Fibroblast of lung (primary cell): ENCODE results near the gene OSTM1. TPM values are rescaled to one million over a fixed set of nuclear protein-coding genes. Genes with fewer than 3 reads are reported as not detected.
"Not testable (repeated sequence)": the region's sequence is repeated elsewhere in the genome, so short reads cannot be mapped to it uniquely, and the experiment has no call there.

ENCODE experiments used
- DNase-seq, 2 donors: peaks; one replicate each; pipeline versions ENCODE4 v3.0.0 to v3.0.0-alpha.2; 2010; ENCODE audit warnings: low read depth in 2 of 2
- H2AFZ ChIP-seq: 2 replicates; pipeline ENCODE4 v1.5.1; 2012; ENCODE audit warnings: low read length, control low read depth, inconsistent platforms
- H3K27ac ChIP-seq: 2 replicates; pipeline ENCODE4 v1.5.1; 2011; ENCODE audit warnings: low read length, control low read depth; ENCODE audit not compliant: insufficient read depth
- H3K27me3 ChIP-seq: 2 replicates; pipeline ENCODE4 v1.5.1; 2011; ENCODE audit warnings: mild to moderate bottlenecking, low read length; ENCODE audit not compliant: control insufficient read depth, insufficient read depth
- H3K36me3 ChIP-seq: 2 replicates; pipeline ENCODE4 v1.5.1; 2011; ENCODE audit warnings: low read length; ENCODE audit not compliant: control insufficient read depth, insufficient read depth
- H3K4me1 ChIP-seq: 2 replicates; pipeline ENCODE4 v1.5.1; 2011; ENCODE audit warnings: low read length; ENCODE audit not compliant: control insufficient read depth, insufficient read depth; ENCODE audit errors: extremely low read depth
- H3K4me2 ChIP-seq: 2 replicates; pipeline ENCODE4 v1.5.1; 2011; ENCODE audit warnings: low read length, control low read depth; ENCODE audit not compliant: insufficient read depth; ENCODE audit errors: extremely low read depth
- H3K4me3 ChIP-seq, 4 experiments: fragments of 200-600 bp in 1 of 4; sonication (generic) in 1 of 4; replicated peaks in 1 of 4; 2 replicates each; pipeline ENCODE4 v1.5.1; 2011 to 2016; ENCODE audit warnings: low read length in 4 of 4, low read depth in 3 of 4, mild to moderate bottlenecking in 3 of 4, control low read depth in 2 of 4, inconsistent platforms in 1 of 4, mixed read lengths in 1 of 4; ENCODE audit not compliant: insufficient read depth in 1 of 4; ENCODE audit errors: control extremely low read depth in 1 of 4
- H3K79me2 ChIP-seq: 2 replicates; pipeline ENCODE4 v1.5.1; 2012; ENCODE audit warnings: mild to moderate bottlenecking, low read length, inconsistent platforms; ENCODE audit not compliant: control insufficient read depth, insufficient read depth
- H3K9ac ChIP-seq: 2 replicates; pipeline ENCODE4 v1.5.1; 2011; ENCODE audit warnings: mild to moderate bottlenecking, low read length, control low read depth; ENCODE audit not compliant: insufficient read depth
- H3K9me3 ChIP-seq: 2 replicates; pipeline ENCODE4 v1.5.1; 2012; ENCODE audit warnings: low read depth, low read length; ENCODE audit not compliant: control insufficient read depth, insufficient read depth
- H4K20me1 ChIP-seq: 2 replicates; pipeline ENCODE4 v1.5.1; 2011; ENCODE audit warnings: low read length; ENCODE audit not compliant: control insufficient read depth, insufficient read depth; ENCODE audit errors: extremely low read depth
- CTCF ChIP-seq, 2 donors: IDR thresholded peaks in 1 of 2; conservative IDR thresholded peaks in 1 of 2; 1 replicate in 1 of 2; 2 replicates in 1 of 2; pipeline ENCODE4 v1.5.1; 2011 to 2012; ENCODE audit warnings: low read length in 2 of 2, control low read depth in 1 of 2, inconsistent platforms in 1 of 2, low read depth in 1 of 2, mild to moderate bottlenecking in 1 of 2
- EZH2 ChIP-seq: IDR thresholded peaks from 2 replicates; pipeline ENCODE4 v1.5.1; 2012; ENCODE audit warnings: low read length, control low read depth, mild to moderate bottlenecking; ENCODE audit errors: missing control alignments
- polyA plus RNA-seq, 2 donors: library from polyadenylated mRNA; depleted of rRNA in 1 of 2; stranded (reverse) in 1 of 2; unstranded in 1 of 2; fragments of >200 nt; gene quantifications; 2 replicates each; pipeline ENCODE4 v1.2.1, GENCODE V29; 2011 to 2012; ENCODE audit warnings: missing spikeins in 1 of 2
- total RNA-seq: library from RNA; depleted of rRNA; stranded (reverse); fragments of >200 nt; gene quantifications from 2 replicates; pipeline ENCODE4 v1.2.1, GENCODE V29; 2014

OSTM1 gene
- total and polyA plus RNA-seq, 2 donors (not counting 1 experiment from before 2014, with no cell fraction given) = 31.9 to 37.0 TPM

- H3K27me3 ChIP-seq = no peaks in the 10 kb centered on the region
- no peak overlapping the region for H2AFZ ChIP-seq
- no peaks in the 10 kb centered on the region for H3K79me2 ChIP-seq
- H3K9me3 ChIP-seq = no peaks in the 10 kb centered on the region
- no peaks in the 10 kb centered on the region for H3K4me1 ChIP-seq
- no peak overlapping the region for H3K4me2 ChIP-seq
- no peak for TF ChIP-seq EZH2
- H3K4me3 ChIP-seq = no peak overlapping the region
- H3K36me3 ChIP-seq = no peaks in the 10 kb centered on the region
- H4K20me1 ChIP-seq = no peaks in the 10 kb centered on the region
- no peak overlapping the region for H3K27ac ChIP-seq
- no peak overlapping the region for H3K9ac ChIP-seq
- DNase-seq = no peak
Observed at GRCh38 chr6:108027056-108027455, 47.5 kb downstream of the OSTM1 start.

- no peaks in the 10 kb centered on the region for H3K79me2 ChIP-seq
Observed at GRCh38 chr6:108024427-108025073, 50.0 kb downstream of the OSTM1 start.

GRCh38 chr6:108020472-108021116 lies 53.9 kb downstream of the OSTM1 start:
- Histone ChIP-seq H4K20me1 (no peaks in the 10 kb centered on the region), H3K9ac (no peak overlapping the region), H3K4me2 (no peak overlapping the region), H3K27ac (no peak overlapping the region), H3K79me2 (no peaks in the 10 kb centered on the region), H3K4me1 (no peaks in the 10 kb centered on the region), H3K9me3 (no peaks in the 10 kb centered on the region), H3K36me3 (no peaks in the 10 kb centered on the region), H3K27me3 (no peaks in the 10 kb centered on the region), H2AFZ (no peak overlapping the region), H3K4me3 (no peak overlapping the region)
- DNase-seq = no peak
- no peak for TF ChIP-seq CTCF (conservative IDR thresholded peaks at IDR 0.05 in 1 of 2, IDR thresholded peaks at IDR 0.05 in 1 of 2; ENCODE audit: low read depth in 1 of 2, low read length in 2 of 2)
- TF ChIP-seq EZH2 = no peak

More at GRCh38 chr6:108024427-108025073, 50.0 kb downstream of the OSTM1 start:
- no peak for DNase-seq
- H3K36me3 ChIP-seq = no peaks in the 10 kb centered on the region
- H3K27ac ChIP-seq = no peak overlapping the region
- no peaks in the 10 kb centered on the region for H3K9me3 ChIP-seq
- TF ChIP-seq EZH2 = no peak
- TF ChIP-seq CTCF (conservative IDR thresholded peaks at IDR 0.05 in 1 of 2, IDR thresholded peaks at IDR 0.05 in 1 of 2; ENCODE audit: low read depth in 1 of 2, low read length in 2 of 2) = no peak
- no peak overlapping the region for H3K4me2 ChIP-seq
- no peak overlapping the region for H2AFZ ChIP-seq
- H4K20me1 ChIP-seq = no peaks in the 10 kb centered on the region
- no peaks in the 10 kb centered on the region for H3K4me1 ChIP-seq
- H3K9ac ChIP-seq = no peak overlapping the region
- no peaks in the 10 kb centered on the region for H3K27me3 ChIP-seq
- H3K4me3 ChIP-seq = no peak overlapping the region

GRCh38 chr6:108016283-108016682 lies 58.3 kb downstream of the OSTM1 start:
- not testable (repeated sequence) for H3K27me3 ChIP-seq, H2AFZ ChIP-seq, H4K20me1 ChIP-seq

More at GRCh38 chr6:108016283-108016682, 58.3 kb downstream of the OSTM1 start:
- H3K4me2 ChIP-seq, H3K9me3 ChIP-seq, DNase-seq, H3K9ac ChIP-seq, H3K36me3 ChIP-seq, H3K79me2 ChIP-seq, H3K4me3 ChIP-seq, H3K27ac ChIP-seq, H3K4me1 ChIP-seq: not testable (repeated sequence)
